ENCODE results near the gene CRACR2A.

CRACR2A gene

GRCh38 chr12:3723916-3724805 is 28.7 kb downstream of the CRACR2A start:
- no peak for DNase-seq

- no peak for DNase-seq
These were observed 30.5 kb downstream of the CRACR2A start for GRCh38 chr12:3722368-3722767.

- DNase-seq, result no peak
These were observed 32.1 kb downstream of the CRACR2A start for GRCh38 chr12:3720772-3721171.

GRCh38 chr12:3718100-3718499 is 34.8 kb downstream of the CRACR2A start:
- no peak for DNase-seq

- DNase-seq, result no peak
These were observed 35.5 kb downstream of the CRACR2A start for GRCh38 chr12:3717283-3717898.

- no peak for DNase-seq
These were observed 36.9 kb downstream of the CRACR2A start for GRCh38 chr12:3715999-3716398.

GRCh38 chr12:3713947-3714346 is 39.0 kb downstream of the CRACR2A start:
- DNase-seq, result no peak

- no peak for DNase-seq
These were observed 39.4 kb downstream of the CRACR2A start for GRCh38 chr12:3713483-3713882.

- DNase-seq, result no peak
These were observed 40.5 kb downstream of the CRACR2A start for GRCh38 chr12:3712209-3712992.

- DNase-seq, result no peak
These were observed 47.6 kb downstream of the CRACR2A start for GRCh38 chr12:3705354-3705675.

GRCh38 chr12:3704512-3705353 is 48.2 kb downstream of the CRACR2A start:
- DNase-seq, result no peak

- DNase-seq, result no peak
These were observed 52.0 kb downstream of the CRACR2A start for GRCh38 chr12:3700861-3701260.

- no peak for DNase-seq
These were observed 54.5 kb downstream of the CRACR2A start for GRCh38 chr12:3698218-3698974.

- no peak for DNase-seq
These were observed 55.5 kb downstream of the CRACR2A start for GRCh38 chr12:3697311-3697870.

- DNase-seq, result no peak
These were observed 58.2 kb downstream of the CRACR2A start for GRCh38 chr12:3694673-3695072.

GRCh38 chr12:3692616-3693365 is 60.1 kb downstream of the CRACR2A start:
- no peak for DNase-seq

- no peak for DNase-seq
These were observed 66.4 kb downstream of the CRACR2A start for GRCh38 chr12:3686463-3686862.

- DNase-seq, result no peak
These were observed 67.1 kb downstream of the CRACR2A start for GRCh38 chr12:3685830-3686229.

- no peak for DNase-seq
These were observed 68.4 kb downstream of the CRACR2A start for GRCh38 chr12:3684449-3685051.

GRCh38 chr12:3683670-3684069 is 69.2 kb downstream of the CRACR2A start:
- DNase-seq, result no peak

Data from T-helper 9 cell (primary cell).